OCI-LY7 (cell line): ENCODE measurements around the gene ADARB2. TPM values are rescaled to one million over a fixed set of nuclear protein-coding genes. Genes with fewer than 3 reads are reported as not detected.

Experiments
- BruUV-seq: library from RNA; stranded (reverse); fragments of 400-500 nt; replicated peaks from 2 replicates; lab custom pipeline; 2021; lab: Mats Ljungman, UMichigan
- CTCF ChIA-PET: fragments of 300-600 bp; sonication (Branson Sonifier 250); formaldehyde crosslinking; loops from one replicate; lab custom pipeline; 2022; ENCODE audit warnings: antibody characterized with exemption; ENCODE audit not compliant: unreplicated experiment; lab: Charles Lee
- POLR2A ChIA-PET: fragments of 300-600 bp; sonication (Branson Sonifier 250); formaldehyde crosslinking; loops from one replicate; lab custom pipeline; 2022; ENCODE audit warnings: antibody characterized with exemption; lab: Charles Lee
- DNase-seq: peaks from one replicate; pipeline ENCODE4 v3.0.0-alpha.2; 2015; ENCODE audit warnings: low spot score
- H2AFZ ChIP-seq: fragments of 200-600 bp; sonication (generic), shearing (Covaris generic); 2 replicates; pipeline ENCODE4 v1.6.1; 2014; ENCODE audit warnings: mild to moderate bottlenecking, antibody characterized with exemption, low read length, moderate library complexity
- H3K27ac ChIP-seq: fragments of 200-600 bp; sonication (generic); 2 replicates; pipeline ENCODE4 v1.5.1; 2014; ENCODE audit warnings: mixed run types, low read depth, mild to moderate bottlenecking, moderate library complexity, low read length, inconsistent platforms; ENCODE audit not compliant: poor library complexity, severe bottlenecking
- H3K36me3 ChIP-seq: fragments of 200-600 bp; sonication (generic); 2 replicates; pipeline ENCODE4 v1.6.1; 2014; ENCODE audit warnings: mild to moderate bottlenecking, antibody characterized with exemption, low read length, moderate library complexity, mixed read lengths; ENCODE audit not compliant: insufficient read depth
- H3K4me1 ChIP-seq: fragments of 200-600 bp; sonication (generic); 2 replicates; pipeline ENCODE4 v1.5.1; 2014; ENCODE audit warnings: mild to moderate bottlenecking, low read length; ENCODE audit not compliant: insufficient read depth, poor library complexity, severe bottlenecking
- H3K4me2 ChIP-seq: fragments of 200-600 bp; sonication (generic); 2 replicates; pipeline ENCODE4 v1.6.1; 2014; ENCODE audit warnings: mild to moderate bottlenecking, low read length
- H3K4me3 ChIP-seq: fragments of 200-600 bp; sonication (generic); 2 replicates; pipeline ENCODE4 v1.5.1; 2014; ENCODE audit warnings: mild to moderate bottlenecking, low read depth, low read length; ENCODE audit not compliant: poor library complexity, severe bottlenecking
- H3K79me2 ChIP-seq: fragments of 200-600 bp; sonication (generic); 2 replicates; pipeline ENCODE4 v1.6.1; 2016; ENCODE audit warnings: low read depth, mild to moderate bottlenecking, low read length, moderate library complexity, mixed read lengths; ENCODE audit not compliant: insufficient read depth
- H3K9me2 ChIP-seq: fragments of 200-600 bp; sonication (generic); 2 replicates; pipeline ENCODE4 v1.6.1; 2016; ENCODE audit warnings: mild to moderate bottlenecking, low read length, mixed read lengths; ENCODE audit not compliant: insufficient read depth
- H3K9me3 ChIP-seq: fragments of 200-600 bp; sonication (generic); 2 replicates; pipeline ENCODE4 v1.6.1; 2014; ENCODE audit warnings: mild to moderate bottlenecking, mixed run types, low read length, mixed read lengths
- H4K20me1 ChIP-seq: fragments of 200-600 bp; sonication (generic); 2 replicates; pipeline ENCODE4 v1.6.1; 2014; ENCODE audit warnings: mild to moderate bottlenecking, antibody characterized with exemption, low read length, moderate library complexity, mixed read lengths; ENCODE audit not compliant: insufficient read depth
- CTCF ChIP-seq: fragments of 200-600 bp; sonication (generic); conservative IDR thresholded peaks from 2 replicates; pipeline ENCODE4 v1.5.1; 2014; ENCODE audit warnings: mild to moderate bottlenecking, antibody characterized with exemption, low read length, moderate library complexity, mixed read lengths
- EZH2phosphoT487 ChIP-seq: fragments of 200-600 bp; sonication (generic); IDR thresholded peaks from 2 replicates; pipeline ENCODE4 v1.6.1; 2018; ENCODE audit warnings: low read depth, borderline replicate concordance, mild to moderate bottlenecking, mixed run types, antibody characterized with exemption, low read length, moderate library complexity, mixed read lengths
- intact Hi-C: fragments of 100-400 bp; cut with micrococcal nuclease; formaldehyde crosslinking; loops from one replicate; pipeline ENCODE4 v1.10.0; 2022; ENCODE audit not compliant: unreplicated experiment
- total RNA-seq, 2 experiments: library from RNA; depleted of rRNA in 1 of 2; stranded (reverse); fragments of >200 nt in 1 of 2; shearing (Covaris generic) in 1 of 2; gene quantifications; 2 replicates each; pipeline ENCODE4 v1.2.3, GENCODE V29; 2014 to 2022

Gene ADARB2
- total RNA-seq, 2 experiments from 2014 or later = 0.03 TPM; not detected in 1

DNA sequence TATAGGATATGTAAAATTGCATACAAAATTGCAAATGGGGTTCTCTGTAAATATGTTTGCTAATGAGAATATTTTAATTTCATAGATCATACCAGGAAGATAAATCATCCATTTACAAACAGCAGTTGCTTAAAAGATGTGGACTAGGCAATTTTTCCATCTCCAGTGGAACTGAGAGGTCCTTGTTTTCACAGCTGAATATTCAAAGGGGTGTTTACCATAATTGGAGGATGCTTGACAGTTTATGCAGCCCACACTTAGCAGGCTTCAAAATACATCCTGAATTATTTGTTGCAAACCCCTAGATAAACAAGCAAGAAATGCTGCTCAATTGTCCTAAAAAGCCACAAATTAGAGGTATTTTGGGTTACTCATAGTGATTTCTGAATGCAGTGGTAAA, 69.9 kb downstream of the ADARB2 start:
- TF ChIP-seq CTCF (no peak), EZH2phosphoT487 (no peak)
- no TSS peak for BruUV-seq
- H3K36me3 ChIP-seq = no peaks in the 10 kb centered on the region
- no peaks in the 10 kb centered on the region for H3K79me2 ChIP-seq
- no peak overlapping the region for H3K4me3 ChIP-seq
- POLR2A ChIA-PET = no interaction called here
- H3K4me2 ChIP-seq = no peak overlapping the region
- H3K9me2 ChIP-seq = no peaks in the 10 kb centered on the region
- H2AFZ ChIP-seq = no peak overlapping the region
- intact Hi-C loops = no loop called here
- no peak overlapping the region for H3K27ac ChIP-seq
- no peak for DNase-seq
- H3K4me1 ChIP-seq = no peaks in the 10 kb centered on the region
- CTCF ChIA-PET = no interaction called here
- no peaks in the 10 kb centered on the region for H3K9me3 ChIP-seq
- no peaks in the 10 kb centered on the region for H4K20me1 ChIP-seq

DNA sequence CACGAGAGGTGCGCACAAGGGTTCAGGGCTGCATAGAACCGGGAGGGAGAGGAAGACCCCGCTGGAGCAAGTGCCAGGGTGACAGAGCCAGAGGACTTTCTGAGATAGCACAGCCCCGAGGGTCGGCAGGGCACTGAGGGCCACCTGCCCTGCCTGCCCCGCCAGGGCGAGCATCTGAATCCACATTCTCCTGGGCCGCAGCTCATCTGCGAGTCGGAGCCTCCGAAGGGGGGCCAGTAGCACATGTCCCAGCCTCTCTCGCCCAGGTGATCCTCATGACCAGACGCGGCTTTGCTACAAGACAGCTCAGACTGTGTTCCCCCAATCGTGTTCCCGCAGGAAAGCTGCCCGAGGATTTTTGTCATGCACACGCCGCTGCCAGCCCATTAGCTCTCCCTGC, 71.2 kb downstream of the ADARB2 start:
- H3K4me2 ChIP-seq = no peak overlapping the region
- H2AFZ ChIP-seq = no peak overlapping the region
- DNase-seq = no peak
- H3K36me3 ChIP-seq = no peaks in the 10 kb centered on the region
- CTCF ChIA-PET = no interaction called here
- H3K4me1 ChIP-seq = peaks cover 9% of the 10 kb centered on the region
- no peak overlapping the region for H3K27ac ChIP-seq
- intact Hi-C loops = no loop called here
- no peaks in the 10 kb centered on the region for H3K79me2 ChIP-seq
- no peaks in the 10 kb centered on the region for H4K20me1 ChIP-seq
- TF ChIP-seq EZH2phosphoT487 (no peak), CTCF (no peak)
- POLR2A ChIA-PET = no interaction called here
- H3K4me3 ChIP-seq = no peak overlapping the region
- BruUV-seq = no TSS peak
- no peaks in the 10 kb centered on the region for H3K9me2 ChIP-seq
- no peaks in the 10 kb centered on the region for H3K9me3 ChIP-seq

GRCh38 chr10:1665681-1666080, 71.6 kb downstream of the ADARB2 start:
- Histone ChIP-seq H2AFZ (no peak overlapping the region), H3K4me3 (no peak overlapping the region), H3K9me2 (no peaks in the 10 kb centered on the region), H3K4me2 (no peak overlapping the region), H3K27ac (no peak overlapping the region), H3K36me3 (no peaks in the 10 kb centered on the region), H3K9me3 (no peaks in the 10 kb centered on the region), H4K20me1 (no peaks in the 10 kb centered on the region), H3K4me1 (peaks cover 9% of the 10 kb centered on the region), H3K79me2 (no peaks in the 10 kb centered on the region)
- TF ChIP-seq CTCF (no peak), EZH2phosphoT487 (no peak)
- intact Hi-C loops = no loop called here
- POLR2A ChIA-PET = no interaction called here
- no peak for DNase-seq
- BruUV-seq = no TSS peak
- CTCF ChIA-PET = no interaction called here
